Measurements from ENCODE around the gene MGAT5. TPM values are rescaled to one million over a fixed set of nuclear protein-coding genes. Genes with fewer than 3 reads are reported as not detected.

MGAT5 gene
- total and polyA plus RNA-seq, 8 donors: 2.9 to 36.9 (median 19.6) TPM

DNA sequence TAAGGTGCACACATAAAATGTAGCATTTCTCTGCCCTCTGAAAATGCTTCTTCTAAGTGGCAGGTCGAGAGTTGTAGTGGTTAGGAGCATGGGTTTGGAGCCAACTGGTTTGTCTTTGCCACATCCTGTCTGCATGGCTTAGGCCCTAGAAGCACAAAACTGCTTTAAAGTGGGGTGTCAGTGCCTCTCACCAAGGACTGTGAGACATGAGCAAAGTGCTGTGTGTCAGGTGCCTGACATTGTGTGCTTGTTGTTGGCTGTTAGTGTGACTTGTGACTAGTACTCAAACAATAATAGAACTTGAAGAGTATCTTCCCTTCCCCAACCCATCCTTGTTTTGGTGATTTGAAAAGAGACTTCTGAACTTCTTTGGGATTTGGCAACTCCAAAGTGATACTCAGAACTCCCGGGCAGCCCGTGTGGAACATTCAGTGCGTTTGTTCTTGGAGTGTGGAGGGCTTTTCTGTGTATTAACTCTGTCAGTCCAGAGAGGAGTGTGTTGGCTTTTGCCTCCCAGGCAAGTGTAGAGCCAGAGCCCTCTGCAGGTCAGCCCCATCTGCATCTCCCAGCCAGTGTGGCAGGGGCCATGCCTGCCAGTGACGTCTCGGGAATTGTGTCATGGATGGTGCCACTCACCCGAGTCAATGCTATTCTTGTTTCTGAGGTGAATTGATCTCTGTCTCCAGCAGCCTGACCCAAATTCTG is 5.0 kb downstream of the MGAT5 start:
- Histone ChIP-seq H3K4me3 (no peak overlapping the region), H3K27me3 (no peaks in the 10 kb centered on the region), H3K9me3 (no peaks in the 10 kb centered on the region), H3K4me1 (peaks cover 5 to 21% (median 9%) of the 10 kb centered on the region in 3 donors), H3K36me3 (no peaks in the 10 kb centered on the region), H3K27ac (no peak overlapping the region)
- DNase-seq (no peak), ATAC-seq (no peak), FAIRE-seq (no peak)
- WGBS, 2 donors: 81 to 82% methylated on average over 7 of the region's 7 CpGs
- intact Hi-C loops (cut with DNase I): no loop called here
- TF ChIP-seq, protein P1, sequence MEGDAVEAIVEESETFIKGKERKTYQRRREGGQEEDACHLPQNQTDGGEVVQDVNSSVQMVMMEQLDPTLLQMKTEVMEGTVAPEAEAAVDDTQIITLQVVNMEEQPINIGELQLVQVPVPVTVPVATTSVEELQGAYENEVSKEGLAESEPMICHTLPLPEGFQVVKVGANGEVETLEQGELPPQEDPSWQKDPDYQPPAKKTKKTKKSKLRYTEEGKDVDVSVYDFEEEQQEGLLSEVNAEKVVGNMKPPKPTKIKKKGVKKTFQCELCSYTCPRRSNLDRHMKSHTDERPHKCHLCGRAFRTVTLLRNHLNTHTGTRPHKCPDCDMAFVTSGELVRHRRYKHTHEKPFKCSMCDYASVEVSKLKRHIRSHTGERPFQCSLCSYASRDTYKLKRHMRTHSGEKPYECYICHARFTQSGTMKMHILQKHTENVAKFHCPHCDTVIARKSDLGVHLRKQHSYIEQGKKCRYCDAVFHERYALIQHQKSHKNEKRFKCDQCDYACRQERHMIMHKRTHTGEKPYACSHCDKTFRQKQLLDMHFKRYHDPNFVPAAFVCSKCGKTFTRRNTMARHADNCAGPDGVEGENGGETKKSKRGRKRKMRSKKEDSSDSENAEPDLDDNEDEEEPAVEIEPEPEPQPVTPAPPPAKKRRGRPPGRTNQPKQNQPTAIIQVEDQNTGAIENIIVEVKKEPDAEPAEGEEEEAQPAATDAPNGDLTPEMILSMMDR (IDR thresholded peaks at IDR 0.05): no peak

- Histone ChIP-seq H3K4me3 (no peak overlapping the region), H3K36me3 (no peaks in the 10 kb centered on the region), H3K27ac (no peak overlapping the region), H3K27me3 (no peaks in the 10 kb centered on the region), H3K9me3 (no peaks in the 10 kb centered on the region), H3K4me1 (peaks cover 5 to 14% (median 9%) of the 10 kb centered on the region in 3 donors)
- no peak for FAIRE-seq
- TF ChIP-seq, protein P1 (IDR thresholded peaks at IDR 0.05): no peak
- DNase-seq: no peak
- WGBS, 2 donors: 84 to 94% methylated on average over 2 of the region's 2 CpGs
- intact Hi-C loops (cut with DNase I): no loop called here
- ATAC-seq: no peak
Observed at GRCh38 chr2:134259571-134259970, 5.7 kb downstream of the MGAT5 start.

GRCh38 chr2:134259994-134260393 is 6.1 kb downstream of the MGAT5 start:
- ATAC-seq (no peak), FAIRE-seq (no peak), DNase-seq (no peak)
- Histone ChIP-seq H3K4me1 (peaks cover 5 to 14% (median 9%) of the 10 kb centered on the region in 3 donors), H3K4me3 (no peak overlapping the region), H3K27me3 (no peaks in the 10 kb centered on the region), H3K9me3 (no peaks in the 10 kb centered on the region), H3K27ac (no peak overlapping the region), H3K36me3 (no peaks in the 10 kb centered on the region)
- intact Hi-C loops (cut with DNase I): no loop called here
- WGBS, 2 donors: 90 to 95% methylated on average over 8 of the region's 8 CpGs
- TF ChIP-seq, protein P1 (IDR thresholded peaks at IDR 0.05): no peak

GRCh38 chr2:134260713-134261112 is 6.8 kb downstream of the MGAT5 start:
- DNase-seq (no peak), ATAC-seq (peak in 1 of 4 donors; percentile 33), FAIRE-seq (no peak)
- TF ChIP-seq, protein P1 (IDR thresholded peaks at IDR 0.05): no peak
- Histone ChIP-seq H3K27ac (no peak overlapping the region), H3K4me3 (no peak overlapping the region), H3K36me3 (no peaks in the 10 kb centered on the region), H3K4me1 (peaks cover 5 to 14% (median 9%) of the 10 kb centered on the region in 3 donors), H3K27me3 (no peaks in the 10 kb centered on the region), H3K9me3 (no peaks in the 10 kb centered on the region)
- 85 to 98% methylated on average over 2 of the region's 2 CpGs for WGBS, 2 donors
- intact Hi-C loops (cut with DNase I): no loop called here

DNA sequence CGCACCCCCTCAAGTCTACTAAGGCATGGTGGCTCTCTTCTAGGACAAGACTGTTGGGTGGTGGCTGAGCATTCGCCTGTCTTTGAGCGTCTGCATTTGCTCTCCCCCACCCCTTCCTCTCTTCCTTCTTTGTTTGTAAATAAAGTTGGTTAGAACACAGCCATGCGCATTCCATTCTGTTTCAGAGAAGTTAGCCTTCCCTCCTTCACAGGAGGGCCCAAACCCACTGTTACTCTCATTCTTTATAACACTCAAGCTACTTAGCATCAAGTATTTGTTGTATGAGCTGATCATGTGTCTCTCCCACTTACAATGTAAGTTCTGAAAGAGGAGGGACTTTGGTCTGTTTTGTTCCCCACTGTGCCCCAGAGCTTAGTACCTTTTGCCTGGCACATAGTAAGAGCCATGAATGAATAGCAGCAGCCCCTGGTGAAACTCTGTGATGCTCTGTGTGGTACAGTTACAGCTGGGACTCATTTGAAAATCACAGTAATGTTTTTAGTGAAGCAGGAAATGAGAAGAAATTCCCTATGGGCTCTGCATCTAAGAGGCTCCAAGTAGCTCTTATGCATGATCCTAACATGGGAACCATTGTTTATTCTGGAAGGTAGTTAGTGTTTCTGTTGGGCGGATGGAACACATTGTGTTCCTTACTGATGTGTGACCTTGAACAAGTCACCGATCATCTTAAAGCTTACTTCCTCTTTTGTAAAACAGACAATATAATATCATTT is 7.7 kb downstream of the MGAT5 start:
- no peaks in the 10 kb centered on the region for H3K27me3 ChIP-seq
- H3K27ac ChIP-seq: no peak overlapping the region
- peaks cover 5 to 14% (median 9%) of the 10 kb centered on the region in 3 donors for H3K4me1 ChIP-seq
- peak; percentile 34 to 72 (median 62) for ATAC-seq
- 66 to 70% methylated on average over 6 of the region's 6 CpGs for WGBS, 2 donors
- intact Hi-C loops (cut with DNase I): no loop called here
- TF ChIP-seq, protein P1 (IDR thresholded peaks at IDR 0.05): no peak
- no peak for DNase-seq
- H3K36me3 ChIP-seq: no peaks in the 10 kb centered on the region
- FAIRE-seq: no peak
- H3K9me3 ChIP-seq: no peaks in the 10 kb centered on the region
- H3K4me3 ChIP-seq: no peak overlapping the region

All from pancreas (tissue), 10 donors.